H1 (cell line): ENCODE data around the gene PDIA5. TPM values are rescaled to one million over a fixed set of nuclear protein-coding genes. Genes with fewer than 3 reads are reported as not detected.

ENCODE experiments used
- BACH1 ChIP-seq: IDR thresholded peaks from 2 replicates; pipeline ENCODE4 v1.6.1; 2012; ENCODE audit warnings: low read length, improper control_type of control experiment
- FOSL1 ChIP-seq: IDR thresholded peaks from 2 replicates; pipeline ENCODE4 v1.6.1; 2011; ENCODE audit warnings: mild to moderate bottlenecking, low read depth, low read length, moderate library complexity; ENCODE audit not compliant: insufficient read depth
- KDM5A ChIP-seq: fragments of 200-600 bp; IDR thresholded peaks from 2 replicates; pipeline ENCODE4 v1.7.1; 2012; ENCODE audit warnings: mild to moderate bottlenecking, low read length, inconsistent platforms, mixed read lengths
- NRF1 ChIP-seq: IDR thresholded peaks from 2 replicates; pipeline ENCODE4 v1.6.1; 2011; ENCODE audit warnings: mild to moderate bottlenecking, low read depth, low read length, improper control_type of control experiment
- RAD21 ChIP-seq, 2 experiments: IDR thresholded peaks in 1 of 2; conservative IDR thresholded peaks in 1 of 2; 2 replicates each; pipeline ENCODE4 v1.6.1; 2011; ENCODE audit warnings: low read depth in 2 of 2, low read length in 2 of 2, improper control_type of control experiment in 1 of 2, inconsistent platforms in 1 of 2, mild to moderate bottlenecking in 1 of 2, moderate library complexity in 1 of 2
- TAF7 ChIP-seq: optimal IDR thresholded peaks from 2 replicates; pipeline ENCODE3; 2011; ENCODE audit warnings: low read depth, mild to moderate bottlenecking, inconsistent platforms, low read length, moderate library complexity, borderline replicate concordance
- USF2 ChIP-seq: IDR thresholded peaks from 2 replicates; pipeline ENCODE4 v1.6.1; 2011; ENCODE audit warnings: low read length, improper control_type of control experiment
- polyA plus RNA-seq, 7 experiments: library from polyadenylated mRNA; depleted of rRNA in 3 of 7; stranded (reverse) in 5 of 7; unstranded in 2 of 7; fragments of >200 nt in 5 of 7; fragments of 200-250 nt in 2 of 7; gene quantifications; 1 replicate in 5 of 7; 2 replicates in 1 of 7; 4 replicates in 1 of 7; pipeline versions ENCODE4 v1.2.1 to v1.2.3, GENCODE V29; 2011 to 2013; ENCODE audit warnings: missing spikeins in 2 of 7, mixed read lengths in 2 of 7
- total RNA-seq: library from RNA; stranded (reverse); fragmentation: NEBNext Ultra II Directional; extraction: Animal tissue kit (Norgen Biotek cat#: 25700); gene quantifications from 2 replicates; pipeline ENCODE4 v1.2.1, GENCODE V29; 2021

PDIA5 gene
- total and polyA plus RNA-seq, 2 of the 8 experiments (the other 6 are each of a cell fraction or from before 2014, with no cell fraction given): 18.2 to 32.8 TPM

- TF ChIP-seq TAF7: no peak
- TF ChIP-seq KDM5A: no peak
- TF ChIP-seq NRF1: no peak
- no peak for TF ChIP-seq USF2
- TF ChIP-seq FOSL1: no peak
- no peak for TF ChIP-seq RAD21 (IDR thresholded peaks at IDR 0.05 in 1 of 2, conservative IDR thresholded peaks at IDR 0.05 in 1 of 2; ENCODE audit: low read depth in 2 of 2, low read length in 2 of 2)
- no peak for TF ChIP-seq BACH1
These were observed 63.4 kb downstream of the PDIA5 start (continued) for GRCh38 chr3:123130079-123130750.
